ENCODE measurements around the gene PIK3CB.
"Not testable (repeated sequence)": the region's sequence is repeated elsewhere in the genome, so short reads cannot be mapped to it uniquely, and the experiment has no call there.

The PIK3CB gene

GRCh38 chr3:138680974-138681373, 153.8 kb downstream of the PIK3CB start:
- not testable (repeated sequence) for DNase-seq (ENCODE audit: low read depth)

GRCh38 chr3:138678874-138679392, 155.8 kb downstream of the PIK3CB start:
- DNase-seq (ENCODE audit: low read depth): no peak

DNA sequence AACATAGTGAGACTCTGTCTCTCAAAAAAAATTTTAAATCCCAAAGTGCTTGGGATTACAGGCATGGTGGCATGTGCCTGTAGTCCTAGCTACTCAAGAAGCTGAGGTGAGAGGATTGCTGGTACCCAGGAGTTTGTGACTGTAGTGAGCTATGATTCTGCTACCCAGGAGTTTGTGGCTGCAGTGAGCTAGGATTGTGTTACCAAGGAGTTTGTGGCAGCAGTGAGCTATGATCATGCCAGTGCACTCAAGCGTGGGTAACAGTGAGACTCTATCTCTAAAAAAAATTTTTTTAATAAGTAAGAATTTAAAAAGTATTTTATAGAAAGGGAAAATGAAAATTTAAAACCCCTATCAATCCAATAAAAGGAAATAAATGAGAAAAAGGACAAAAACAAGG, 156.6 kb downstream of the PIK3CB start:
- DNase-seq (ENCODE audit: low read depth): no peak

DNA sequence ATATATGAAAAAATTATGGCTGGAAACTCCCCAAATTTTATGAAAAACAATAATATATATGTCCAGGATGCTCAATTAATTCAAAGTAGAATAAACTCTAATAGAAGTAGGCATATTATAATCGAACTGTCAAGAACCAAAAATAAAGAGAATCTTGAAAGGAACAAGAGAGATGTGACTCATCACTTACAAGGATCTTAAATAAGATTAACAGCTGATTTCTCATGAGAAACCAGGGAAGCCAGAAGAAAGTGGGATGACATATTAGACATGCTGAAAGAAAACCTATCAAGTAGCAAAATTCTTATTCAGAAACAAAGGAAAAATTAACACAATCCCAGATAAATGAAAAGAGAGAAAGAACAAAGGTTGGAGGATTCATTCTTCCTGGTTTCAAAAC, 159.3 kb downstream of the PIK3CB start:
- no peak for DNase-seq (ENCODE audit: low read depth)

DNA sequence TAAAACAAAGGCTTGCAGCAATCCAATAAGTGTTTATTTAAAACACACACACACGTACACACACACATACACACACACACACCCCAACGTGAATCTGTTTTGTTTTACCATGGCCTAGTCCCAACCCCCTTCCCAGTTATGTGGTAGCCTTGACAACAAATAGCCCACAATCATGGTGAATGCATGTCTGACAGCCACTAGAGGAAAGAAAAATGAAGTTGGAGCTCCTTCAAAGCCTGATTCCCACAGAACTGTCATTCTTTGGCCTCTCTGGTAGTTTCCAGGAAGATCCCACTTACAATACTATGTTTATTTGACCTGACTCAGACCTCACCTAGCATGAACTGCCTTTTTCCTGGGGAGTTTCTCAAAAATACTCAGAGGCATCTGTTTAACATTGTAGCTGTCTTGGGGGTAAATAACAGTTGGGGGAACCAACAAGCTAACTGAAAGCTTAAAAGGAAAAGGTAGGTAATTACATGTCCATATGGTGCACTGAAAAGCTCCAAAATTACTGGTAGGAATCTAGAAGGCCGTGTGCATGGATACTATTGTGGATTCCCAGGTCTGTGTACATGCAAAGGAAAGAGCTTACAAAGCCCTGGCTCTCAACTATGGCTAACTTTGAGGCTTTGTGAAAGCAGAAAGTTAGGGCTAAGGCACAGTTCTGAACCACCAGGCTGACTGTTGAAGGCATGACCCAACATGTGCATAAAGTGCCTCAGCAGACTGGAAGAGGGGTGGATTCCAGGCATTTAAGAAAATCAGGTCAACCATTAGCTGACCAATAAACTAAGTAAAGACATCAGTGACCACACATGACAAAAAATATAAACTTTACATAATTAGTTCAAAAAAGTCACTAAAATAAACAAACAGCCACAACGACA, 160.8 kb downstream of the PIK3CB start:
- peak; percentile 35 for DNase-seq (ENCODE audit: low read depth)

DNA sequence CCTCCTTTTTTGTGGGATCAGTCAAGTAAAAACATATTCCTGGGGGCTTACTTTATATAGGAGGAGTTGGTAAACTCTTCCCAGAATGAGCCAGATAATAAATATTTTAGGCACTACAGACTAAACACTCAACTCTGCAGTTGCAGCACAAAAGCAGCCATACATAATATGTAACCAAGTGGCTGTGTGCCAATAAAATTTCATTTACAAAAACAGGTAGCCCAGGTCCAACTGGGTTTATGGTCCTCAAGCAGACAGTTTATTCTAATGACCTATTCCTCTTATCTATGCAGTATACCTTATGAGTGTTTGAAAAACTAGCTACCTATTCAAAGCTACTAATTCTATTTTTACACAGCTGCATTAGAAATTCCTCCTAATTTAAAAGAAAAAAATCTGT, 164.3 kb downstream of the PIK3CB start:
- no peak for DNase-seq (ENCODE audit: low read depth)

DNA sequence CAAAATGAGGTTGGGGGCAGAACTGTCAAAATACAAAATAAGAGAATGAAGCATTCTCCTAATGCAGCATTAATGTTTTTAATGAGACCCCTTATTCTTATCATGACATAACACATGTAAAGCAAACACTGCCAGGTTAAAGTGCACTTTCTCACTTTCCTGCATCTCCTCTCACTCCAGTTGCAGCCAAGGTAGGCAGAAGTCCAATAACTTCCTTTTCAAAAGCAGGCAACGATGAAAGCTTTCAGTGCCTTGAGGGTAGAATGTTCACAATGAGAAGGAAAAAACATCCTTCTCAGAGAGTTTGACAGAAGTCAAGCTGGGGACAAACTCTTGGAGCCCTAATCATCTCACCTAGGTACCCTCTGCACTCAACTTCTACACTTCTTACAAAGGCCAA, 166.6 kb downstream of the PIK3CB start:
- no peak for DNase-seq (ENCODE audit: low read depth)

GRCh38 chr3:138657508-138657907, 177.2 kb downstream of the PIK3CB start:
- DNase-seq (ENCODE audit: low read depth): no peak

DNA sequence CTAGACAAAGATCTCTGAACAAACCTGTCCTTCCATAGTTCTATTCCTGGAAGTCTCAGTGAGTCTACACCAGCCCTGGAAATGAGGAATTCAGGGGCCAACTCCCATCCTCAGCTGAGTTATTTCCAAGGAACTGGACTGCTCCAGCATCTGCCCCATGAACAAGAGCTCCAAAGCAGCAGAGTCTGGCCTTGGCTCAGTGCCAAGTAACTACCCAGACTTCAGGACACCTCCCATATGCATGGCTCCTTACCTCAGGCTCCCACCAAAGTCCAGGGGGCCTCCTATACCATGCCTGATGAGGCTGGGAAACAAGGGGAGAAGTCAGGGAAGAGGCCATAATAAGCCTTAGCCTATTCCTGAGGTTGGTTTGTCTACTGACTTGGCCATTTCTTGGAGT, 181.2 kb downstream of the PIK3CB start:
- no peak for DNase-seq (ENCODE audit: low read depth)

- DNase-seq (ENCODE audit: low read depth): no peak
These were observed 185.6 kb downstream of the PIK3CB start for GRCh38 chr3:138649134-138649533.

GRCh38 chr3:138646513-138646912, 188.2 kb downstream of the PIK3CB start:
- DNase-seq (ENCODE audit: low read depth): no peak

GRCh38 chr3:138646008-138646407, 188.7 kb downstream of the PIK3CB start:
- no peak for DNase-seq (ENCODE audit: low read depth)

GRCh38 chr3:138642927-138643253, 191.8 kb downstream of the PIK3CB start:
- no peak for DNase-seq (ENCODE audit: low read depth)

- no peak for DNase-seq (ENCODE audit: low read depth)
These were observed 192.4 kb downstream of the PIK3CB start for GRCh38 chr3:138642226-138642926.

GRCh38 chr3:138640537-138640936, 194.2 kb downstream of the PIK3CB start:
- DNase-seq (ENCODE audit: low read depth): no peak

GRCh38 chr3:138638641-138639040, 196.1 kb downstream of the PIK3CB start:
- DNase-seq (ENCODE audit: low read depth): no peak

- DNase-seq (ENCODE audit: low read depth): no peak
These were observed 205.2 kb downstream of the PIK3CB start for GRCh38 chr3:138629526-138629925.

GRCh38 chr3:138625707-138626365, 208.9 kb downstream of the PIK3CB start:
- DNase-seq (ENCODE audit: low read depth): peak; percentile 3

DNA sequence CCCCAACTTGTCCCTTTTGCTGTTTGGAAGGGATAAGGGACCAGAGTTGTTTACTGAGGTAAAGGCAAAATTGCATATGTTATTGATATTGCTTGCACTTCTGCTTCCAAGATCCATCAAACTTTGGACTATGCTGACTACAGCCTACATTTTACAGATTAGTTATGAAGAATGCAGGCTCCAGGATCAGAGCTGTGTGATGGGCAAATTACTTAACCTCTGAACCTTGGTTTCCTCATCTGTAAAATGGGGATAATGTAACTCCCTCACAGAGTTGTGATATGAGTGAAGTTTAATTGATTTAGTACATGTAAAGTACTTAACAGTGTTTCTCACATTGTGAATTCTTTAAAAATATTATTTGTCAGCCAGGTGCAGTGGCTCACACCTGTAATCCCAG, 210.2 kb downstream of the PIK3CB start:
- no peak for DNase-seq (ENCODE audit: low read depth)

DNA sequence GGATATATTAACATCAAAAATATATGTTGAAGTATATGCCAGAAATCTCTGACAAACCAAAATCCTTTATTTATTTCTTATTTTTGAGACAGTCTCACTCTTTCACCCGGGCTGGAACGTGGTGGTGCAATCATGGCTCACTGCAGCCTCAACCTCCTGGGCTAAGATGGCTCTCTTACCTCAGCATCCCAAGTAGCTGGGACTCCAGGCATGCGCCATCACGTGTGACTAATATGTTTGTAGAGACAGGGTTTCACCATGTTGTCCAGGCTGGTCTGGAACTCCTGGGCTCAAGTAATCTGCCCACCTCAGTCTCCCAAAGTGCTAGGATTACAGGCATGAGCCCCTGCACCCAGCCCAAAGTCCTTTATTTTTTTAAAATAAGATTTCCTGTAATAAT, 214.3 kb downstream of the PIK3CB start:
- no peak for DNase-seq (ENCODE audit: low read depth)

- DNase-seq (ENCODE audit: low read depth): no peak
These were observed 219.3 kb downstream of the PIK3CB start for GRCh38 chr3:138615462-138615861.

DNA sequence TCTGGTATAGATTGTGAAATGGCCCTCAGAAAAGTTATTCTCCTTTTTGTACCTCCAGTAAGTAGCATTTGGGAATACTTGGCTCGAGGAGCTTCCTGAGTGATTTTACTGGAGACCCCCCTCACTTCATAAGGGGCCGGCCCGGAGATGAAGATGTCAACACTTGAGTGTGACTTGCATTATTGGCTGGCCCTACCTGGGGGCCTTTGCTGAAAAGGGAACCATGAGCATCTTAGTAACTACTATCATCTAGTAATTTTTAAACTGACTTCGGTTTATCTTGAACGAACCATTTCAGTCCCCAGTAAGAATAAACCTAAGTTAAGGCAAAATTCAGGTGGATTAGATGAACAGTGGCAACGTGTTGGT, 224.8 kb downstream of the PIK3CB start:
- DNase-seq (ENCODE audit: low read depth): no peak
